GM12878 (cell line): ENCODE results near the gene HIC1. TPM values are rescaled to one million over a fixed set of nuclear protein-coding genes. Genes with fewer than 3 reads are reported as not detected.
A peak's percentile ranks its signal among the peaks of the same experiment; 100 is the strongest.

ENCODE experiments used
- ATAC-seq: fragments of 200-7000 bp; cut with Tn5 transposase; 3 replicates; pipeline ENCODE4 v1.9.1; 2020; ENCODE audit warnings: mild to moderate bottlenecking, moderate library complexity
- BruUV-seq: library from RNA; stranded (reverse); fragments of 400-500 nt; replicated peaks from 2 replicates; lab custom pipeline; 2021; lab: Mats Ljungman, UMichigan
- CTCF ChIA-PET: fragments of 300-600 bp; sonication (Branson Sonifier 250); formaldehyde crosslinking; extraction: SDS; loops from one replicate; lab custom pipeline; 2021; ENCODE audit warnings: inconsistent platforms; lab: Yijun Ruan, JAX
- POLR2A ChIA-PET: fragments of 350-600 bp; formaldehyde crosslinking; extraction: SDS; loops from one replicate; lab custom pipeline; 2021; ENCODE audit warnings: inconsistent platforms; lab: Charles Lee
- RAD21 ChIA-PET: fragments of 300-600 bp; sonication (Branson Sonifier 250); formaldehyde crosslinking; loops from one replicate; lab custom pipeline; 2023; ENCODE audit warnings: antibody characterized with exemption; ENCODE audit not compliant: unreplicated experiment; lab: Charles Lee
- SMC1A ChIA-PET: fragments of 300-600 bp; sonication (Branson Sonifier 250); formaldehyde crosslinking; loops from one replicate; lab custom pipeline; 2023; ENCODE audit not compliant: unreplicated experiment, uncharacterized antibody; lab: Charles Lee
- DNase-seq: peaks from one replicate; pipeline ENCODE4 v3.0.0-alpha.2; 2011; ENCODE audit warnings: low read depth, low spot score
- FAIRE-seq: peaks from 3 replicates; lab custom pipeline; 2011; peaks lifted over from hg19 to GRCh38; lab: Jason Lieb, UNC
- H2AFZ ChIP-seq: 2 replicates; pipeline ENCODE4 v1.6.0; 2011; ENCODE audit warnings: low read depth, low read length, control low read depth; ENCODE audit not compliant: control insufficient read depth
- H3K27ac ChIP-seq: 2 replicates; pipeline ENCODE4 v1.5.1; 2011; ENCODE audit warnings: control low read depth; ENCODE audit not compliant: control insufficient read depth, insufficient read depth
- H3K27me3 ChIP-seq, 2 experiments: replicated peaks in 1 of 2; 2 replicates each; pipeline versions ENCODE4 v1.6.0 to v1.6.1; 2011; ENCODE audit warnings: low read length in 1 of 2; ENCODE audit not compliant: control insufficient read depth in 2 of 2, insufficient read depth in 2 of 2
- H3K36me3 ChIP-seq, 2 experiments: 2 replicates each; pipeline ENCODE4 v1.5.1; 2011; ENCODE audit warnings: low read length in 1 of 2; ENCODE audit not compliant: control insufficient read depth in 2 of 2, insufficient read depth in 2 of 2
- H3K4me1 ChIP-seq: 2 replicates; pipeline ENCODE4 v1.6.1; 2011; ENCODE audit warnings: mild to moderate bottlenecking, low read length, moderate library complexity, mixed read lengths; ENCODE audit not compliant: control insufficient read depth, insufficient read depth
- H3K4me2 ChIP-seq: 2 replicates; pipeline ENCODE4 v1.6.0; 2011; ENCODE audit warnings: control low read depth; ENCODE audit not compliant: control insufficient read depth, insufficient read depth
- H3K4me3 ChIP-seq: fragments of 200-600 bp; sonication (generic); 2 replicates; pipeline ENCODE4 v1.5.1; 2016
- H3K79me2 ChIP-seq: 2 replicates; pipeline ENCODE4 v1.6.0; 2011; ENCODE audit warnings: low read length; ENCODE audit not compliant: control insufficient read depth, insufficient read depth
- H3K9ac ChIP-seq: 2 replicates; pipeline ENCODE4 v1.8.0; 2011; ENCODE audit warnings: low read length, control low read depth, mixed read lengths; ENCODE audit not compliant: control insufficient read depth, insufficient read depth
- H3K9me3 ChIP-seq: replicated peaks from 3 replicates; pipeline ENCODE4 v1.5.1; 2011; ENCODE audit warnings: mild to moderate bottlenecking, low read length; ENCODE audit not compliant: control insufficient read depth, insufficient read depth
- H4K20me1 ChIP-seq: 2 replicates; pipeline ENCODE4 v1.6.0; 2011; ENCODE audit not compliant: control insufficient read depth, insufficient read depth
- BCLAF1 ChIP-seq: fragments of 450-650 bp; IDR thresholded peaks from 2 replicates; pipeline ENCODE4 v1.6.1; 2017; ENCODE audit warnings: antibody characterized with exemption, mild to moderate bottlenecking, moderate library complexity
- DPF2 ChIP-seq: fragments of 450-650 bp; IDR thresholded peaks from 2 replicates; pipeline ENCODE4 v1.6.1; 2017; ENCODE audit warnings: mild to moderate bottlenecking
- FOS ChIP-seq: IDR thresholded peaks from 3 replicates; pipeline ENCODE4 v1.6.1; 2011; ENCODE audit warnings: borderline replicate concordance; ENCODE audit not compliant: insufficient read length; ENCODE audit errors: extremely low read depth
- HCFC1 ChIP-seq: fragments of 150-350 bp; IDR thresholded peaks from 2 replicates; pipeline ENCODE4 v1.6.1; 2014; ENCODE audit warnings: low read length
- IRF3 ChIP-seq: fragments of 450-650 bp; IDR thresholded peaks from 2 replicates; pipeline ENCODE4 v1.6.1; 2014; ENCODE audit warnings: mild to moderate bottlenecking
- LARP7 ChIP-seq: fragments of 450-650 bp; IDR thresholded peaks from 2 replicates; pipeline ENCODE4 v1.6.1; 2017; ENCODE audit warnings: mild to moderate bottlenecking
- MEF2B ChIP-seq: fragments of 450-650 bp; IDR thresholded peaks from 2 replicates; pipeline ENCODE4 v1.6.1; 2018; ENCODE audit warnings: mild to moderate bottlenecking, moderate library complexity; ENCODE audit not compliant: partially characterized antibody, poor library complexity, severe bottlenecking
- MTA3 ChIP-seq: IDR thresholded peaks from 2 replicates; pipeline ENCODE4 v1.6.1; 2012; ENCODE audit warnings: low read length, inconsistent platforms, borderline replicate concordance
- PAX5 ChIP-seq: IDR thresholded peaks from 2 replicates; pipeline ENCODE4 v1.6.1; 2011; ENCODE audit warnings: low read depth, low read length, borderline replicate concordance
- PML ChIP-seq: IDR thresholded peaks from 2 replicates; pipeline ENCODE4 v1.6.1; 2012; ENCODE audit warnings: low read length, inconsistent platforms
- SMAD1 ChIP-seq: fragments of 450-650 bp; IDR thresholded peaks from 2 replicates; pipeline ENCODE4 v1.6.1; 2018; ENCODE audit warnings: mild to moderate bottlenecking, low read depth; ENCODE audit not compliant: partially characterized antibody
- SMARCA5 ChIP-seq: fragments of 450-650 bp; IDR thresholded peaks from 2 replicates; pipeline ENCODE4 v1.6.1; 2017; ENCODE audit warnings: mild to moderate bottlenecking
- SP1 ChIP-seq: IDR thresholded peaks from one replicate; pipeline ENCODE4 v1.6.1; 2011; ENCODE audit warnings: low read depth, low read length
- SREBF1 ChIP-seq: IDR thresholded peaks from 2 replicates; pipeline ENCODE4 v1.6.1; 2012; ENCODE audit warnings: mild to moderate bottlenecking, low read length
- STAT3 ChIP-seq: IDR thresholded peaks from 2 replicates; pipeline ENCODE4 v1.6.1; 2011; ENCODE audit warnings: low read depth, low read length, improper control_type of control experiment
- WRNIP1 ChIP-seq: IDR thresholded peaks from 2 replicates; pipeline ENCODE4 v1.6.1; 2011; ENCODE audit warnings: low read depth, low read length, improper control_type of control experiment, borderline replicate concordance
- ZNF24 ChIP-seq: fragments of 450-650 bp; IDR thresholded peaks from 2 replicates; pipeline ENCODE4 v1.6.1; 2017; ENCODE audit warnings: antibody characterized with exemption, mild to moderate bottlenecking
- ZSCAN29 ChIP-seq: fragments of 450-650 bp; IDR thresholded peaks from 2 replicates; pipeline ENCODE4 v1.6.1; 2017; ENCODE audit warnings: mild to moderate bottlenecking, moderate library complexity
- WGBS: methylation state at CpG from one replicate; pipeline ENCODE4 v1.1.6; 2016; ENCODE audit warnings: low lambda C conversion rate; ENCODE audit not compliant: insufficient replicate concordance, insufficient coverage; ENCODE audit errors: missing lambda C conversion rate; 5-methylcytosine and 5-hydroxymethylcytosine counted together
- in situ Hi-C: fragments of 300-500 bp; cut with MboI; formaldehyde crosslinking; loops from 9 replicates; pipeline ENCODE4 v1.14.3; 2018; ENCODE audit warnings: mixed read lengths
- intact Hi-C: fragments of 100-400 bp; cut with micrococcal nuclease; formaldehyde crosslinking; loops from one replicate; pipeline ENCODE4 v1.14.2; 2022; ENCODE audit not compliant: unreplicated experiment
- polyA plus RNA-seq, 11 experiments: library from polyadenylated mRNA; depleted of rRNA in 4 of 11; unstranded in 6 of 11; stranded (reverse) in 5 of 11; fragments of >200 nt; fragmentation: Nextera tagmentation in 4 of 11; fragmentation: Illumina TruSeq in 1 of 11; extraction: Ambion mirVana in 4 of 11; extraction: Trizol in 1 of 11; gene quantifications; 1 replicate in 1 of 11; 2 replicates in 10 of 11; pipeline versions ENCODE4 v1.2.1 to v1.2.3, GENCODE V29; 2011 to 2016; ENCODE audit warnings: inconsistent platforms in 2 of 11, missing spikeins in 2 of 11, low read depth in 1 of 11
- total RNA-seq, 4 experiments: library from RNA; depleted of rRNA in 3 of 4; stranded (reverse); fragments of >200 nt in 3 of 4; fragmentation: Illumina TruSeq in 1 of 4; extraction: Trizol in 1 of 4; gene quantifications; 2 replicates each; pipeline versions ENCODE4 v1.2.1 to v1.2.3, GENCODE V29; 2013 to 2021
- TF ChIP-seq, protein P1 (sequence below): IDR thresholded peaks from 2 replicates; pipeline ENCODE4 v1.6.1; 2011; ENCODE audit warnings: borderline replicate concordance, low read depth, mild to moderate bottlenecking, moderate library complexity, low read length; ENCODE audit not compliant: insufficient read depth, poor library complexity, severe bottlenecking

HIC1 gene
- total and polyA plus RNA-seq, 10 of the 15 experiments (the other 5 are each of a cell fraction or from before 2014, with no cell fraction given): 0.11 to 61.1 (median 4.9) TPM

DNA sequence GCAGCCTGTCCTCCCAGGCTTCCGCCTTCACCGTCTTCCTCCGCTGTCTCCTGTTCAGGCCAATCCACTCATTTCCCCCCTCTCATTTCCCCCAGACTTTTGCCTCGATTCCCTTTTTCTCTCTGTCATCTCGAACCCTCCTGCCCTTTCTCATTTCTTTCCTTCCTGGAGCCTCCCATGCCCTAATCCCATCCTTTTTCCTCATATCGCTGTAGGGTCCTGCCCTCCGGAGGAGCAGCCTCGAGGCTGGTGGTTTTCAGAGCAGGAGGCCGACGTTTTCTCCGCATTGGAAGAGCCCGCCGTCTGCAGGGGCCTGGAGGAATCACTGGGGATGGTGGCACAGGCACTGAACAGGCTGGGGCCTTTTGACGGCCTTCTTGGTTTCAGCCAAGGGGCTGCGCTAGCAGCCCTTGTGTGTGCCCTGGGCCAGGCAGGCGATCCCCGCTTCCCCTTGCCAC, 12.5 kb upstream of the HIC1 start:
- Histone ChIP-seq H3K4me3 (peak overlapping the region; percentile 93), H3K9me3 (no peaks in the 10 kb centered on the region), H3K27ac (peak overlapping the region; percentile 82), H3K36me3 (peaks cover 0 to 2% of the 10 kb centered on the region in 2 experiments; a peak in 3 of 4 replicates), H3K4me1 (peaks cover 16% of the 10 kb centered on the region), H3K79me2 (peaks cover 13% of the 10 kb centered on the region), H3K9ac (peak overlapping the region; percentile 91), H4K20me1 (no peaks in the 10 kb centered on the region), H3K27me3 (no peaks in the 10 kb centered on the region), H2AFZ (peak overlapping the region; percentile 76), H3K4me2 (peak overlapping the region; percentile 97)
- intact Hi-C loops (loop anchor here (5.0 kb wide), 1 partner anchor 320 kb away; the partner anchor contains the start of gene WDR81), in situ Hi-C loops (no loop called here)
- no TSS peak for BruUV-seq
- RAD21 ChIA-PET: no interaction called here
- FAIRE-seq (no peak), ATAC-seq (no peak; the same call in 2 of the 3 replicates), DNase-seq (no peak)
- SMC1A ChIA-PET: interaction anchor here (1.2 kb wide), 1 partner anchor 134 kb away, joined by 5 read pairs; no protein-coding TSS in a partner anchor
- WGBS: 27% methylated on average over 17 of the region's 17 CpGs
- POLR2A ChIA-PET: no interaction called here
- CTCF ChIA-PET: no interaction called here
- TF ChIP-seq PML (0 out of 2 replicates have a peak, but pooled peaks have one; percentile 9), IRF3 (no peak), SREBF1 (no peak), LARP7 (no peak), DPF2 (no peak), ZNF24 (no peak), WRNIP1 (no peak), STAT3 (no peak), HCFC1 (no peak), FOS (no peak), PAX5 (no peak), SMAD1 (no peak), MTA3 (0 out of 2 replicates have a peak, but pooled peaks have one; percentile 75), BCLAF1 (no peak), ZSCAN29 (no peak), SP1 (no peak), SMARCA5 (no peak), MEF2B (no peak)
- TF ChIP-seq, protein P1, sequence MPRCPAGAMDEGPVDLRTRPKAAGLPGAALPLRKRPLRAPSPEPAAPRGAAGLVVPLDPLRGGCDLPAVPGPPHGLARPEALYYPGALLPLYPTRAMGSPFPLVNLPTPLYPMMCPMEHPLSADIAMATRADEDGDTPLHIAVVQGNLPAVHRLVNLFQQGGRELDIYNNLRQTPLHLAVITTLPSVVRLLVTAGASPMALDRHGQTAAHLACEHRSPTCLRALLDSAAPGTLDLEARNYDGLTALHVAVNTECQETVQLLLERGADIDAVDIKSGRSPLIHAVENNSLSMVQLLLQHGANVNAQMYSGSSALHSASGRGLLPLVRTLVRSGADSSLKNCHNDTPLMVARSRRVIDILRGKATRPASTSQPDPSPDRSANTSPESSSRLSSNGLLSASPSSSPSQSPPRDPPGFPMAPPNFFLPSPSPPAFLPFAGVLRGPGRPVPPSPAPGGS: no peak
